Mesenchymal stem cell (in vitro differentiated cells and primary cell): ENCODE measurements around the gene HBD.

Experiments
- DNase-seq: peaks from one replicate; pipeline ENCODE4 v3.0.0-alpha.2; 2013
- H2AFZ ChIP-seq: one replicate; pipeline ENCODE4 v1.6.1; 2013; ENCODE audit warnings: low read depth, mild to moderate bottlenecking, control low read depth, inconsistent platforms, low read length, moderate library complexity
- H2AK5ac ChIP-seq: 2 replicates; pipeline ENCODE4 v1.6.1; 2013; ENCODE audit warnings: low read length, moderate library complexity, mild to moderate bottlenecking, inconsistent platforms; ENCODE audit not compliant: severe bottlenecking
- H2BK120ac ChIP-seq: one replicate; pipeline ENCODE4 v1.6.1; 2013; ENCODE audit warnings: low read depth, mild to moderate bottlenecking, inconsistent platforms, low read length, moderate library complexity
- H2BK12ac ChIP-seq, 2 experiments: one replicate each; pipeline ENCODE4 v1.6.1; 2013; ENCODE audit warnings: inconsistent platforms in 2 of 2, low read length in 2 of 2, mild to moderate bottlenecking in 2 of 2, moderate library complexity in 2 of 2, control low read depth in 1 of 2
- H2BK15ac ChIP-seq: one replicate; pipeline ENCODE4 v1.6.1; 2013; ENCODE audit warnings: mild to moderate bottlenecking, low read depth, inconsistent platforms; ENCODE audit not compliant: poor library complexity, severe bottlenecking
- H2BK5ac ChIP-seq: 2 replicates; pipeline ENCODE4 v1.6.1; 2013; ENCODE audit warnings: low read depth, mild to moderate bottlenecking, low read length, control low read depth, inconsistent platforms; ENCODE audit not compliant: poor library complexity, severe bottlenecking
- H3K14ac ChIP-seq, 2 experiments: one replicate each; pipeline ENCODE4 v1.6.1; 2013; ENCODE audit warnings: inconsistent platforms in 2 of 2, low read length in 2 of 2, control low read depth in 1 of 2, mild to moderate bottlenecking in 1 of 2, moderate library complexity in 1 of 2
- H3K18ac ChIP-seq, 2 experiments: one replicate each; pipeline ENCODE4 v1.6.1; 2013; ENCODE audit warnings: inconsistent platforms in 2 of 2, low read length in 2 of 2, control low read depth in 1 of 2, low read depth in 1 of 2, mild to moderate bottlenecking in 1 of 2
- H3K23ac ChIP-seq, 2 experiments: one replicate each; pipeline ENCODE4 v1.6.1; 2013; ENCODE audit warnings: inconsistent platforms in 2 of 2, low read length in 2 of 2, mild to moderate bottlenecking in 2 of 2, moderate library complexity in 2 of 2, control low read depth in 1 of 2
- H3K27ac ChIP-seq: 2 replicates; pipeline ENCODE4 v1.5.1; 2013; ENCODE audit warnings: mild to moderate bottlenecking, moderate library complexity, low read length, control low read depth, inconsistent platforms; ENCODE audit not compliant: poor library complexity, severe bottlenecking
- H3K27me3 ChIP-seq, 2 experiments: 2 replicates each; pipeline versions ENCODE4 v1.6.1 to v1.7.0; 2013; ENCODE audit warnings: low read length in 2 of 2, mild to moderate bottlenecking in 2 of 2, moderate library complexity in 2 of 2, control low read depth in 1 of 2, inconsistent platforms in 1 of 2; ENCODE audit not compliant: control insufficient read depth in 1 of 2, insufficient read depth in 1 of 2
- H3K36me3 ChIP-seq, 2 experiments: 2 replicates each; pipeline versions ENCODE4 v1.6.1 to v1.7.0; 2013; ENCODE audit warnings: low read length in 2 of 2, control low read depth in 1 of 2, inconsistent platforms in 1 of 2, low read depth in 1 of 2, mild to moderate bottlenecking in 1 of 2; ENCODE audit not compliant: insufficient read depth in 2 of 2, control insufficient read depth in 1 of 2
- H3K4ac ChIP-seq, 2 experiments: one replicate each; pipeline ENCODE4 v1.6.1; 2013; ENCODE audit warnings: inconsistent platforms in 2 of 2, low read length in 2 of 2, mild to moderate bottlenecking in 2 of 2, moderate library complexity in 2 of 2, control low read depth in 1 of 2, low read depth in 1 of 2
- H3K4me1 ChIP-seq: 2 replicates; pipeline ENCODE4 v1.6.1; 2013; ENCODE audit warnings: low read depth, low read length, control low read depth; ENCODE audit not compliant: control insufficient read depth, insufficient read depth
- H3K4me2 ChIP-seq: 2 replicates; pipeline ENCODE4 v1.6.1; 2013; ENCODE audit warnings: low read length, mild to moderate bottlenecking, inconsistent platforms; ENCODE audit not compliant: poor library complexity, severe bottlenecking
- H3K4me3 ChIP-seq, 2 experiments: 2 replicates each; pipeline versions ENCODE4 v1.5.1 to v1.7.0; 2013; ENCODE audit warnings: low read length in 2 of 2, mild to moderate bottlenecking in 2 of 2, control low read depth in 1 of 2, low read depth in 1 of 2; ENCODE audit not compliant: insufficient read depth in 1 of 2
- H3K79me1 ChIP-seq: replicated peaks from 2 replicates; pipeline ENCODE4 v1.6.1; 2013; ENCODE audit warnings: mild to moderate bottlenecking, control low read depth, low read length, inconsistent platforms; ENCODE audit not compliant: poor library complexity, severe bottlenecking
- H3K9ac ChIP-seq: 2 replicates; pipeline ENCODE4 v1.7.0; 2013; ENCODE audit warnings: mild to moderate bottlenecking, low read length, moderate library complexity
- H3K9me3 ChIP-seq: 2 replicates; pipeline ENCODE4 v1.7.0; 2013; ENCODE audit warnings: mild to moderate bottlenecking, low read length; ENCODE audit not compliant: control insufficient read depth
- H4K8ac ChIP-seq: one replicate; pipeline ENCODE4 v1.6.1; 2013; ENCODE audit warnings: inconsistent platforms, mild to moderate bottlenecking, low read length, moderate library complexity
- H4K91ac ChIP-seq: one replicate; pipeline ENCODE4 v1.6.1; 2013; ENCODE audit warnings: mild to moderate bottlenecking, low read length, inconsistent platforms
- WGBS: methylation state at CpG from one replicate; pipeline ENCODE4 v1.1.7; 2013; ENCODE audit warnings: mixed read lengths; 5-methylcytosine and 5-hydroxymethylcytosine counted together

HBD gene

GRCh38 chr11:5233307-5233706 lies 976 bp downstream of the HBD start:
- Histone ChIP-seq H3K23ac (no peak overlapping the region), H3K4me1 (peaks cover 2% of the 10 kb centered on the region), H2BK120ac (no peak overlapping the region), H3K4me2 (no peak overlapping the region), H2BK12ac (no peak overlapping the region), H4K91ac (no peak overlapping the region), H2AK5ac (no peak overlapping the region), H3K4me3 (no peak overlapping the region), H3K36me3 (no peaks in the 10 kb centered on the region), H3K27ac (no peak overlapping the region), H3K79me1 (no peaks in the 10 kb centered on the region), H3K27me3 (no peaks in the 10 kb centered on the region), H3K18ac (no peak overlapping the region), H3K14ac (no peak overlapping the region), H3K9ac (no peak overlapping the region), H2BK5ac (no peak overlapping the region), H2BK15ac (no peak overlapping the region), H4K8ac (no peak overlapping the region), H3K4ac (no peak overlapping the region), H3K9me3 (no peaks in the 10 kb centered on the region), H2AFZ (no peak overlapping the region)
- WGBS = no CpG with 5 or more reads among the region's 1 CpG
- DNase-seq = no peak

- Histone ChIP-seq H2AK5ac (no peak overlapping the region), H3K27ac (no peak overlapping the region), H2BK15ac (no peak overlapping the region), H3K27me3 (no peaks in the 10 kb centered on the region), H2BK12ac (peak overlapping the region in 1 of 2 experiments; percentile 28), H3K23ac (peak overlapping the region in 1 of 2 experiments; percentile 89), H2BK5ac (no peak overlapping the region), H2AFZ (no peak overlapping the region), H3K4me1 (peaks cover 2% of the 10 kb centered on the region), H3K36me3 (no peaks in the 10 kb centered on the region), H3K9ac (no peak overlapping the region), H3K4me3 (no peak overlapping the region), H3K18ac (no peak overlapping the region), H3K14ac (peak overlapping the region in 1 of 2 experiments; percentile 75), H4K91ac (no peak overlapping the region), H2BK120ac (no peak overlapping the region), H3K4ac (no peak overlapping the region), H3K9me3 (no peaks in the 10 kb centered on the region), H3K4me2 (no peak overlapping the region), H4K8ac (no peak overlapping the region), H3K79me1 (no peaks in the 10 kb centered on the region)
- 100% methylated on average over 2 of the region's 2 CpGs for WGBS
- DNase-seq = no peak
Measured at GRCh38 chr11:5232821-5233220, 1.5 kb downstream of the HBD start.

DNA sequence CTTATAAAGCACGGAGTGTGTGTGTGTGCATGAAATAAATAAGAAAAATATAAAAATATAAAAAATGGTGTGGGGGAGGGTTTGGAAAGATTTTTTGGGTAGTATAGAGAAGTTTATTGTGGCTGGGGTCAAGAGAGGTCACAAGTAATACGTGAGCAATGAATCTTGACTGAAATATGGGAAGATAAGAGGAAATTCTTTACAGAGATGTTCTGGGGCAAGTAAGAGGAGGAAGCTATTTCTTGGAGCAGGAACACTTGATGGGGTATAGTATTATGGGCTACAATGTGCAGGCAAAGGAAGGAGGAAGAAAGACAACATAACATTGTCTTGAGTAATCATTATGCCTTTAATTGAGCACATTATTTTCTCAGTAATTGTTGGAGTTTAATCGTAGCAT lies 2.1 kb downstream of the HBD start:
- H3K4me1 ChIP-seq = peaks cover 2% of the 10 kb centered on the region
- H3K4ac ChIP-seq = no peak overlapping the region
- H3K23ac ChIP-seq = no peak overlapping the region
- no peaks in the 10 kb centered on the region for H3K36me3 ChIP-seq
- no peak overlapping the region for H3K4me3 ChIP-seq
- no peak overlapping the region for H2BK120ac ChIP-seq
- H3K14ac ChIP-seq = no peak overlapping the region
- no peak overlapping the region for H2BK12ac ChIP-seq
- H2BK5ac ChIP-seq = no peak overlapping the region
- 74% methylated on average over 3 of the region's 3 CpGs for WGBS
- no peak overlapping the region for H4K91ac ChIP-seq
- H3K4me2 ChIP-seq = no peak overlapping the region
- H3K79me1 ChIP-seq = no peaks in the 10 kb centered on the region
- H3K27me3 ChIP-seq = no peaks in the 10 kb centered on the region
- no peak for DNase-seq
- no peak overlapping the region for H4K8ac ChIP-seq
- no peak overlapping the region for H2AK5ac ChIP-seq
- no peak overlapping the region for H3K18ac ChIP-seq
- no peak overlapping the region for H3K27ac ChIP-seq
- no peaks in the 10 kb centered on the region for H3K9me3 ChIP-seq
- H2AFZ ChIP-seq = no peak overlapping the region
- no peak overlapping the region for H2BK15ac ChIP-seq
- H3K9ac ChIP-seq = no peak overlapping the region

- Histone ChIP-seq H3K18ac (no peak overlapping the region), H3K14ac (no peak overlapping the region), H3K4ac (no peak overlapping the region), H2AK5ac (no peak overlapping the region), H3K23ac (no peak overlapping the region), H3K27me3 (no peaks in the 10 kb centered on the region), H3K4me2 (no peak overlapping the region), H4K8ac (no peak overlapping the region), H4K91ac (no peak overlapping the region), H2BK15ac (no peak overlapping the region), H2BK12ac (no peak overlapping the region), H3K4me3 (no peak overlapping the region), H3K9ac (no peak overlapping the region), H3K27ac (no peak overlapping the region), H2BK5ac (no peak overlapping the region), H3K79me1 (no peaks in the 10 kb centered on the region), H3K4me1 (peaks cover 2% of the 10 kb centered on the region), H3K9me3 (no peaks in the 10 kb centered on the region), H2AFZ (no peak overlapping the region), H3K36me3 (no peaks in the 10 kb centered on the region), H2BK120ac (no peak overlapping the region)
- no peak for DNase-seq
- WGBS = 89% methylated on average over 1 of the region's 2 CpGs
Measured at GRCh38 chr11:5231111-5231510, 3.2 kb downstream of the HBD start.
